22Rv1 (cell line): ENCODE data around the gene HSD17B1.

ENCODE experiments used
- CTCF ChIP-seq: fragments of 450-650 bp; IDR thresholded peaks from 2 replicates; pipeline ENCODE4 v1.5.1; 2017; ENCODE audit warnings: mild to moderate bottlenecking
- ZFX ChIP-seq: fragments of 450-650 bp; IDR thresholded peaks from 2 replicates; pipeline ENCODE4 v1.6.1; 2017; ENCODE audit warnings: antibody characterized with exemption, borderline replicate concordance

DNA sequence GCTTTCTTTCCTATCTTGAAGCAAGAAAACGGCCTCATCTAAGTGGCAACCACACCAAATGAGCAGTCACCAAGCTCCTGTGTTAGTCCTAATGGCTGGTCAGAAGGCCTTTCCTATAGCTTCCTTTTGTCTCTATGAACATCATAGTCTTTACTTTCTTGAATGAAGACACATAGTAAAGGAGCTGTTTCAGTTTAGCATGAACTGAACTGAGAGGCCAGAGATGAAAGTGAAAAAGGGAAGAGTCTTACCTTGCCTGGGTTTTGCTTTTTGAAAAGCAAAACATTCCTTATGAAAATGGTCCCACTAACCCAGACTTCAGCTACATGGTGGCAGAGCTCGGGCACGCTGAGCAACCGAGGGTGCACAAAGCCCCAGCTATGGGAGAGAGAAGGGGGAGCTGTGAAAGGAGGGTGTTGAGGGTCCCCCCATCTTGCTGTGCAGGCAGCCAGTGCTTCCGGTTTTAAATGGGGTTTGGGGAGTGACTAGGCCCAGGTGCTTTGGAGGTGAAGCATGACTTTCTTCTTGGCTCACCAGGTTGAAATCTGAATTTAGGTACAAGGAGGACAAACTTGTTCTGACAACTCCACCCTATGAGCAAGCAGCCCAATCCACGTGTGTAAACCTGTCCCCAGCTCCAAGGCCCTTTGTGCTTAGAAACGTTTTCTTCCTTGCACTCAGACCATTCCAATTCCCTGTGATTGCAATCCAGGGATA, 33.9 kb downstream of the HSD17B1 start:
- no peak for TF ChIP-seq CTCF
- no peak for TF ChIP-seq ZFX
